ENCODE measurements around the gene ISM2. TPM values are rescaled to one million over a fixed set of nuclear protein-coding genes. Genes with fewer than 3 reads are reported as not detected.

ISM2 gene
- total RNA-seq, 1 experiment from 2014 or later = 13.3 TPM

- 0 out of 2 replicates have a peak, but pooled peaks cover 5% of the 10 kb centered on the region for H3K4me1 ChIP-seq
- no peaks in the 10 kb centered on the region for H3K27me3 ChIP-seq (replicated peaks; ENCODE audit: control insufficient read depth, insufficient read depth, low read length)
- ChIA-PET CTCF (interaction anchor here (0.6 kb wide), 1 partner anchor 43 kb away, joined by 3 read pairs; no protein-coding TSS in a partner anchor), POLR2A (no interaction called here)
- DNase-seq = no peak
- H3K36me3 Mint-ChIP-seq (ENCODE audit: insufficient read depth, unreplicated experiment) = peaks cover 43% of the 10 kb centered on the region
- H3K4me3 Mint-ChIP-seq (ENCODE audit: unreplicated experiment) = no peak overlapping the region
- H3K4me3 ChIP-seq (ENCODE audit: low read depth, low read length) = no peak overlapping the region
- H3K27me3 Mint-ChIP-seq (ENCODE audit: insufficient read depth, unreplicated experiment) = no peaks in the 10 kb centered on the region
- H3K4me1 Mint-ChIP-seq (ENCODE audit: low read depth, unreplicated experiment) = peaks cover 8% of the 10 kb centered on the region
- H3K36me3 ChIP-seq (ENCODE audit: control insufficient read depth, insufficient read depth, low read length) = no peaks in the 10 kb centered on the region; the same call in 1 of the 2 replicates
- no peak overlapping the region for H3K27ac Mint-ChIP-seq (ENCODE audit: unreplicated experiment)
- no peaks in the 10 kb centered on the region for H3K9me3 ChIP-seq
- H3K9me3 Mint-ChIP-seq (ENCODE audit: unreplicated experiment) = no peaks in the 10 kb centered on the region
- BruUV-seq (replicated peaks) = no TSS peak
- TF ChIP-seq CTCF (IDR thresholded peaks at IDR 0.05; ENCODE audit: insufficient read depth in 1 of 2, low read depth in 1 of 2, low read length in 1 of 2, severe bottlenecking in 1 of 2, unreplicated experiment in 1 of 2) = no peak
- intact Hi-C loops (cut with micrococcal nuclease; ENCODE audit: unreplicated experiment) = no loop called here
Measured at GRCh38 chr14:77507762-77508161, 9.1 kb upstream of the ISM2 start.

- intact Hi-C loops (cut with micrococcal nuclease; ENCODE audit: unreplicated experiment) = no loop called here
- Histone ChIP-seq H3K9me3 (no peaks in the 10 kb centered on the region), H3K27me3 (replicated peaks; ENCODE audit: control insufficient read depth, insufficient read depth, low read length) (no peaks in the 10 kb centered on the region), H3K4me1 (0 out of 2 replicates have a peak, but pooled peaks cover 8% of the 10 kb centered on the region), H3K4me3 (ENCODE audit: low read depth, low read length) (no peak overlapping the region), H3K36me3 (ENCODE audit: control insufficient read depth, insufficient read depth, low read length) (no peaks in the 10 kb centered on the region)
- no peak for TF ChIP-seq CTCF (IDR thresholded peaks at IDR 0.05; ENCODE audit: insufficient read depth in 1 of 2, low read depth in 1 of 2, low read length in 1 of 2, severe bottlenecking in 1 of 2, unreplicated experiment in 1 of 2)
- BruUV-seq (replicated peaks) = no TSS peak
- no peaks in the 10 kb centered on the region for H3K9me3 Mint-ChIP-seq (ENCODE audit: unreplicated experiment)
- DNase-seq = no peak
- H3K27ac Mint-ChIP-seq (ENCODE audit: unreplicated experiment) = no peak overlapping the region
- no peaks in the 10 kb centered on the region for H3K27me3 Mint-ChIP-seq (ENCODE audit: insufficient read depth, unreplicated experiment)
- peaks cover 29% of the 10 kb centered on the region for H3K36me3 Mint-ChIP-seq (ENCODE audit: insufficient read depth, unreplicated experiment)
- peaks cover 15% of the 10 kb centered on the region for H3K4me1 Mint-ChIP-seq (ENCODE audit: low read depth, unreplicated experiment)
- CTCF ChIA-PET = no interaction called here
- no peak overlapping the region for H3K4me3 Mint-ChIP-seq (ENCODE audit: unreplicated experiment)
- POLR2A ChIA-PET = no interaction called here
Measured at GRCh38 chr14:77505031-77505430, 6.4 kb upstream of the ISM2 start.

- BruUV-seq (replicated peaks) = no TSS peak
- ChIA-PET CTCF (no interaction called here), POLR2A (no interaction called here)
- H3K27ac Mint-ChIP-seq (ENCODE audit: unreplicated experiment) = no peak overlapping the region
- no peak overlapping the region for H3K4me3 Mint-ChIP-seq (ENCODE audit: unreplicated experiment)
- H3K27me3 ChIP-seq (replicated peaks; ENCODE audit: control insufficient read depth, insufficient read depth, low read length) = no peaks in the 10 kb centered on the region
- DNase-seq = no peak
- H3K4me3 ChIP-seq (ENCODE audit: low read depth, low read length) = no peak overlapping the region
- H3K27me3 Mint-ChIP-seq (ENCODE audit: insufficient read depth, unreplicated experiment) = no peaks in the 10 kb centered on the region
- no peaks in the 10 kb centered on the region for H3K36me3 ChIP-seq (ENCODE audit: control insufficient read depth, insufficient read depth, low read length)
- H3K9me3 Mint-ChIP-seq (ENCODE audit: unreplicated experiment) = no peaks in the 10 kb centered on the region
- intact Hi-C loops (cut with micrococcal nuclease; ENCODE audit: unreplicated experiment) = no loop called here
- peaks cover 4% of the 10 kb centered on the region; the same call in 1 of the 2 replicates for H3K4me1 ChIP-seq
- H3K36me3 Mint-ChIP-seq (ENCODE audit: insufficient read depth, unreplicated experiment) = peaks cover 29% of the 10 kb centered on the region
- no peaks in the 10 kb centered on the region for H3K9me3 ChIP-seq
- H3K4me1 Mint-ChIP-seq (ENCODE audit: low read depth, unreplicated experiment) = peaks cover 12% of the 10 kb centered on the region
- TF ChIP-seq CTCF (IDR thresholded peaks at IDR 0.05; ENCODE audit: insufficient read depth in 1 of 2, low read depth in 1 of 2, low read length in 1 of 2, severe bottlenecking in 1 of 2, unreplicated experiment in 1 of 2) = no peak
Measured at GRCh38 chr14:77503138-77503537, 4.5 kb upstream of the ISM2 start.

Data from Caco-2 (cell line).